Panc1 (cell line): ENCODE results near the gene CRYGN. TPM values are rescaled to one million over a fixed set of nuclear protein-coding genes. Genes with fewer than 3 reads are reported as not detected.

Source experiments
- ATAC-seq: fragments of 200-7000 bp; cut with Tn5 transposase; 2 replicates; pipeline ENCODE4 v1.9.1; 2020; ENCODE audit warnings: mild to moderate bottlenecking, moderate library complexity
- BruUV-seq: library from RNA; stranded (reverse); fragments of 400-500 nt; replicated peaks from 2 replicates; lab custom pipeline; 2021; lab: Mats Ljungman, UMichigan
- CTCF ChIA-PET: fragments of 300-600 bp; sonication (Branson Sonifier 250); formaldehyde crosslinking; loops from one replicate; lab custom pipeline; 2022; ENCODE audit warnings: antibody characterized with exemption; lab: Charles Lee
- POLR2A ChIA-PET: fragments of 300-600 bp; sonication (Branson Sonifier 250); formaldehyde crosslinking; loops from one replicate; lab custom pipeline; 2022; ENCODE audit warnings: antibody characterized with exemption; lab: Charles Lee
- DNase-seq: peaks from one replicate; pipeline ENCODE4 v3.0.0-alpha.2; 2010; ENCODE audit warnings: low read depth, low spot score
- H3K27ac ChIP-seq: 2 replicates; pipeline ENCODE4 v1.5.1; 2011; ENCODE audit warnings: mild to moderate bottlenecking, low read length, inconsistent platforms
- H3K27me3 ChIP-seq: fragments of 200-500 bp; sonication (Bioruptor generic); 2 replicates; pipeline ENCODE4 v1.6.0; 2014; ENCODE audit warnings: low read length, inconsistent platforms; ENCODE audit not compliant: control insufficient read depth, insufficient read depth
- H3K36me3 ChIP-seq: fragments of 200-500 bp; sonication (Bioruptor generic); 2 replicates; pipeline ENCODE4 v1.5.1; 2014; ENCODE audit warnings: inconsistent platforms, mild to moderate bottlenecking, low read length, moderate library complexity; ENCODE audit not compliant: control insufficient read depth, insufficient read depth
- H3K4me1 ChIP-seq: 2 replicates; pipeline ENCODE4 v1.5.1; 2011; ENCODE audit warnings: inconsistent platforms, mild to moderate bottlenecking, low read length, moderate library complexity; ENCODE audit not compliant: control insufficient read depth, insufficient read depth
- H3K4me3 ChIP-seq, 2 experiments: 2 replicates each; pipeline ENCODE4 v1.5.1; 2011 to 2012; ENCODE audit warnings: low read depth in 2 of 2, low read length in 2 of 2, mild to moderate bottlenecking in 2 of 2, inconsistent platforms in 1 of 2, moderate library complexity in 1 of 2
- H3K9me3 ChIP-seq: fragments of 200-500 bp; sonication (Bioruptor generic); 2 replicates; pipeline ENCODE4 v1.5.1; 2014; ENCODE audit warnings: low read depth, mild to moderate bottlenecking, inconsistent platforms, low read length, moderate library complexity; ENCODE audit not compliant: control insufficient read depth, insufficient read depth
- CTCF ChIP-seq: fragments of 450-650 bp; IDR thresholded peaks from 2 replicates; pipeline ENCODE4 v1.5.1; 2017; ENCODE audit warnings: mild to moderate bottlenecking
- POLR2AphosphoS5 ChIP-seq: IDR thresholded peaks from 2 replicates; pipeline ENCODE4 v1.6.1; 2012; ENCODE audit warnings: mild to moderate bottlenecking, low read depth, low read length, moderate library complexity
- REST ChIP-seq, 2 experiments: IDR thresholded peaks; 2 replicates each; pipeline ENCODE4 v1.6.1; 2011 to 2012; ENCODE audit warnings: low read depth in 2 of 2, control low read depth in 1 of 2, low read length in 1 of 2, mild to moderate bottlenecking in 1 of 2, moderate library complexity in 1 of 2; ENCODE audit not compliant: insufficient read depth in 1 of 2
- SIN3A ChIP-seq: IDR thresholded peaks from 2 replicates; pipeline ENCODE4 v1.6.1; 2012; ENCODE audit warnings: low read depth, mild to moderate bottlenecking, low read length, moderate library complexity, borderline replicate concordance; ENCODE audit not compliant: insufficient read depth
- TCF7L2 ChIP-seq: IDR thresholded peaks from 2 replicates; pipeline ENCODE4 v1.6.1; 2011; ENCODE audit warnings: mild to moderate bottlenecking, low read depth, low read length, inconsistent platforms
- in situ Hi-C: cut with HindIII; loops from 2 replicates; pipeline ENCODE4 v1.10.0; 2016; ENCODE audit warnings: low sequenced_read_pairs, low pct_unique_long_range_greater_than_20kb
- intact Hi-C: fragments of 100-400 bp; cut with micrococcal nuclease; formaldehyde crosslinking; loops from one replicate; pipeline ENCODE4 v1.10.0; 2022; ENCODE audit not compliant: unreplicated experiment
- total RNA-seq: library from RNA; stranded (reverse); gene quantifications from one replicate; pipeline ENCODE4 v1.2.1, GENCODE V29; 2021; ENCODE audit not compliant: unreplicated experiment

CRYGN gene
- total RNA-seq, 1 experiment from 2014 or later = 0.74 TPM

GRCh38 chr7:151406051-151406875 is 33.7 kb downstream of the CRYGN start:
- BruUV-seq = no TSS peak
- peaks cover 12% of the 10 kb centered on the region for H3K4me1 ChIP-seq
- H3K27ac ChIP-seq = no peak overlapping the region
- no peaks in the 10 kb centered on the region for H3K36me3 ChIP-seq
- TF ChIP-seq SIN3A (no peak), REST (IDR thresholded peaks at IDR 0.05; ENCODE audit: insufficient read depth in 1 of 2, low read depth in 2 of 2, low read length in 1 of 2) (no peak), CTCF (no peak), TCF7L2 (no peak), POLR2AphosphoS5 (no peak)
- no peaks in the 10 kb centered on the region for H3K27me3 ChIP-seq
- CTCF ChIA-PET = no interaction called here
- intact Hi-C loops (no loop called here), in situ Hi-C loops (no loop called here)
- DNase-seq (no peak), ATAC-seq (no peak)
- POLR2A ChIA-PET = no interaction called here
- H3K9me3 ChIP-seq = no peaks in the 10 kb centered on the region
- H3K4me3 ChIP-seq = no peak overlapping the region

- Histone ChIP-seq H3K36me3 (no peaks in the 10 kb centered on the region), H3K4me1 (peaks cover 12% of the 10 kb centered on the region), H3K27me3 (no peaks in the 10 kb centered on the region), H3K4me3 (no peak overlapping the region), H3K9me3 (no peaks in the 10 kb centered on the region), H3K27ac (no peak overlapping the region)
- in situ Hi-C loops = no loop called here
- CTCF ChIA-PET = no interaction called here
- TF ChIP-seq TCF7L2 (no peak), SIN3A (no peak), REST (IDR thresholded peaks at IDR 0.05; ENCODE audit: insufficient read depth in 1 of 2, low read depth in 2 of 2, low read length in 1 of 2) (no peak), POLR2AphosphoS5 (no peak), CTCF (no peak)
- ATAC-seq = no peak
- no TSS peak for BruUV-seq
- POLR2A ChIA-PET = no interaction called here
- intact Hi-C loops = no loop called here
- no peak for DNase-seq
These were observed 34.4 kb downstream of the CRYGN start for GRCh38 chr7:151405588-151405987.
